Measurements from ENCODE around the gene BCLAF1.

GRCh38 chr6:136289579-136290409, at the start of gene BCLAF1:
- TF ChIP-seq CTCF (conservative IDR thresholded peaks at IDR 0.05) (no peak), EZH2 (IDR thresholded peaks at IDR 0.05; ENCODE audit: low read depth) (no peak)
